Subcutaneous adipose tissue (tissue), 4 donors: ENCODE data around the gene NAP1L4. TPM values are rescaled to one million over a fixed set of nuclear protein-coding genes. Genes with fewer than 3 reads are reported as not detected.

ENCODE experiments used
- total RNA-seq, 4 donors: library from RNA; depleted of rRNA; stranded (reverse); fragments of >200 nt; gene quantifications; one replicate each; pipeline ENCODE4 v1.1.0, GENCODE V29; 2016
- TF ChIP-seq, protein P1 (sequence below): fragments of 450-650 bp; IDR thresholded peaks from one replicate; pipeline ENCODE4 v1.5.1; 2016; ENCODE audit warnings: low read depth, mild to moderate bottlenecking, control low read depth, antibody characterized with exemption, moderate library complexity

NAP1L4 gene
- total RNA-seq, 4 donors from 2014 or later: 92.3 to 108 (median 94.9) TPM

DNA sequence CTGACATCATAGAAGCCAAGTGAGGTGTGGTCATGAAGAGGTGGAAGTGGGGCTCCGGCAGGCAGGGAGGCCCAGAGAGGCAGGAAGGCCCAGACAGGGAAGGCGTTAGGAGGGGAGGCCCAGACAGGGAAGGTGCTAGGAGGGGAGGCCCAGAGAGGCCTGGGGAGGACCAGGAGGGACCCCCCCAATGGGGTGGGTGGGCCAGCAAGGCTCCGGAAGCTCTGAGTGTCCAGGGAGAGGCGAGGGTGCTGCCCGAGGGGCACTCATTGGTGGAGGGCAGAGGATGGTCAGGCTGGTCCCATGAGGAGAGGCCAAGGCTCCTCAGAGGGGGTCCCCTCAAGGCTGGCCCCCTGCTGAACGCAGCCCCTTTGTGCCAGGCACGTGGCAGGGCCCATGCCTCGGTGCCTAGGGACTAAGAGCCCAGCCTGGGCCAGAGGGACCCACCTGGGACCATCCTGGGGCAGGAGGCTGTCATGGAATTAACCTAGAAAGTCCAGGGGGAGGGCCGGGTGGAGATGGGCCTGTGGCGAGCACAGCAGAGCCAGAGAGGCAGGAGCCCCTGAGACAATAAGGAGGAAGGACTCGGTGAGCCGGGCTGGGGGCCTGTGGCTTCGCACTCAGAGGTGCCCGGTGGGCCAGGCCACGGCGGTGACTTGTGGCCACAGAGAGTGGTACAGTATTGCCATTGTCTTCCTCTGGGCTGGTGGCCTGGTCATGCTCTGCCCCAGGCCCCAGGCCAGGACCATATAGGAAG, 75.1 kb downstream of the NAP1L4 start:
- TF ChIP-seq, protein P1, sequence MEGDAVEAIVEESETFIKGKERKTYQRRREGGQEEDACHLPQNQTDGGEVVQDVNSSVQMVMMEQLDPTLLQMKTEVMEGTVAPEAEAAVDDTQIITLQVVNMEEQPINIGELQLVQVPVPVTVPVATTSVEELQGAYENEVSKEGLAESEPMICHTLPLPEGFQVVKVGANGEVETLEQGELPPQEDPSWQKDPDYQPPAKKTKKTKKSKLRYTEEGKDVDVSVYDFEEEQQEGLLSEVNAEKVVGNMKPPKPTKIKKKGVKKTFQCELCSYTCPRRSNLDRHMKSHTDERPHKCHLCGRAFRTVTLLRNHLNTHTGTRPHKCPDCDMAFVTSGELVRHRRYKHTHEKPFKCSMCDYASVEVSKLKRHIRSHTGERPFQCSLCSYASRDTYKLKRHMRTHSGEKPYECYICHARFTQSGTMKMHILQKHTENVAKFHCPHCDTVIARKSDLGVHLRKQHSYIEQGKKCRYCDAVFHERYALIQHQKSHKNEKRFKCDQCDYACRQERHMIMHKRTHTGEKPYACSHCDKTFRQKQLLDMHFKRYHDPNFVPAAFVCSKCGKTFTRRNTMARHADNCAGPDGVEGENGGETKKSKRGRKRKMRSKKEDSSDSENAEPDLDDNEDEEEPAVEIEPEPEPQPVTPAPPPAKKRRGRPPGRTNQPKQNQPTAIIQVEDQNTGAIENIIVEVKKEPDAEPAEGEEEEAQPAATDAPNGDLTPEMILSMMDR: no peak

DNA sequence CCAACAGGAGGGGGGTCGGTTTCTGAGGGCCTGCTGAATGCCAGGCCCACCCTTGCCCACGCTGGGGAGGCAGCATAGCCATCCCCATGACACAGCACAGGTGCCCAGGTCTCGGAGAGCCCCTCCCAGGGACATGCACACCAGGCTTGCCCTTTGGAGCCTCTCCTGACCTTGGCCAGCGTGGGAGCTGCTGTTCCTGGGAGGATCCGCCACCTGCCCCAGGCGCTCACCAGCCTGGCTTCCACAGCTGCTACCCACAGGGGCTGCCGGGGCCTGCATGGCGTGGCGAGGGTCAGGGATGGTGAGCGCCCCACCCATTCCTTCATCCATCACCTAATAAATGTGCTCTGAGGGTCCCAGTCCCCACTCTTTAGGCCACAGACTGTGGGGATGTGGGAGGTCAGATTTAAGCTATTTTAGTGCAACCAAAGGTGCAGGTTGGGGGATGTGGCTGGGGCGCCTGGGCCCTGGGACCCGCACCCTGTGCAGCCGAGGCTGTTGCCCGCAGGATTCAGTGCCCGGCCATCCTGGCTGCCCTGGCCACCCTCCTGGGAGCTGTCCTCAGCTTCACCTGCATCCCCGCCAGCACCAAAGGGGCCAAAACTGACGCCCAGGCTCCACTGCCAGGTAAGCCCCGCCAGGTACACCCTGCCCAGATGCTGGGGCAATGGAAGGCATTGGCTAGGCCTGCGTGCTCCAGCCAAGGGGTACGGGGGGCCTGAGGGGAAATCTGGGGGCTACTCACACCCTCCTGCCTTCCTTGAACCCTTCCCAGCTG, 75.8 kb downstream of the NAP1L4 start:
- TF ChIP-seq, protein P1: no peak

DNA sequence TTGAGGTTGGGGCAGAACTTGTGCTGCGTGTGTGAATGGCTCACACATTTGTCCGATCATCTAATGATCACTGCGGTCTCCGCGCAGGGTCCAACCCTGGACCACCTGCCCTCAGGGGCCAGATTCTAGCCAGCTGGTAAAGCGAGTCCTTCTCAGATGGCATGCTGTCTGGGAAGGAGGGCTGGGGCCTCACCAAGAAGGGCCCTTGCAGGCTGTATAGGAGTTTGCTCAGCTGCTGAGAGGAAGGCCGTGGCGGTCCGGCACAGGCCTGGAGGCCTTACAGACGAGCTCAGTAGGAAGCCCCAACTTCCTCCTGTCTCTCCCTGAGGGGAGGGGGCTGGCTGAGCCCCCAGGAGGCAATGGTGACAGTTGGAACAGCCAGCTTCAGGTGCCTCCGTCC, 76.7 kb downstream of the NAP1L4 start:
- TF ChIP-seq, protein P1: no peak

DNA sequence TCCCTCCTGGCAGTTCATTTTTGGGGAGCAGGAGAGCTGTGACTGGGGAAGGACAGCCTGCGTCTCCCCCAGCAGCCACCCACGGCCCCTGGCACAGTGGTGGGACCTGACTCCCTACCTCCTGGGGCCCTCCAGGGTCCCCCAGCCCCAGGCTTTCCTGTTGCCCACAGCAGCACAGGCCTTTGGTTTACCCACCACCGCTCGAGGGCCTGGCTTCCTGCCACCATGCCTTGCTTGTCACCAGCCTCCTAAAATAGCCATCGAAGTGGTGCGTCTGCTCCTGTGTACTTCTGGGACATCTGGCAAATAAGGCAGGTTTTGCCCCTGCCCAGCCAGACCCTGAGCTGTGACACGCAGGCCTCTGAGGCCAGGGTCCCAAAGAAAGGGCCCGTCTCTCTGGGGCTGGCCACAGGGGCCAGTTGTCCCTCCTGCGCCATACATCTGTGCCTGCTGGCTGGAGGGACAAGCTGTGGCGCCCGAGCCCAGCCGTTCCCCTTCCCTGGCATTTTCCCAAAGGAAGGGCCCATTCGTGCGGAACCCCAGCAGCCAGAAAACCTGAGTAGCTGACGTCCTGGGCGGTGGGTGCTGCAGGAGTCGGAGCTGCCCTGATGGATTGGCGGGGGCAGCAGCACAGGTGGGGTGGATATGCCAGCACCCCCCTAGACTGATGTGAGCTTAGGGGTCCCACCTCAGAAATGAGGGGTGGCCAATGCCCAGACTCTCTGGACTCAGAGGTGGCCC, 77.5 kb downstream of the NAP1L4 start:
- TF ChIP-seq, protein P1: no peak

DNA sequence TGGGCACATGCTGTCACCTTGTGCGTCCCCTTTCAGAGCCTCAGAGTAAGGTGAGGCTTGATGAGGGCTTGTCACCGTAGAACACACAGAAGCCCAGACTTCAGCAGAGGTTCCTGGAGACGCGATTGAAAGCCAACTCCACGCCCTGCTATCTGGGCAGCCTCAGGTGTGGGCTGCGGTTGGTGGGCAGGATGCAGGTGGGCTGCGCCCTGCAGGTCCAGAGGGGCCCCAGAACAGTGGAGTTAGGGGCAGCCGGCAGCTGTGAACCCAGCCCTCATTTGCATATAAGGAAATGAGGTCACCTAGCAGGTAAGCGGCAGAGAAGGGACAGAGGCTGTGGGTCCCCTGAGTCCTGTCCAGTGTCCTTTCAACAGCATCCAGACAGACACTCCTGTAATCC, 78.4 kb downstream of the NAP1L4 start:
- TF ChIP-seq, protein P1: no peak

DNA sequence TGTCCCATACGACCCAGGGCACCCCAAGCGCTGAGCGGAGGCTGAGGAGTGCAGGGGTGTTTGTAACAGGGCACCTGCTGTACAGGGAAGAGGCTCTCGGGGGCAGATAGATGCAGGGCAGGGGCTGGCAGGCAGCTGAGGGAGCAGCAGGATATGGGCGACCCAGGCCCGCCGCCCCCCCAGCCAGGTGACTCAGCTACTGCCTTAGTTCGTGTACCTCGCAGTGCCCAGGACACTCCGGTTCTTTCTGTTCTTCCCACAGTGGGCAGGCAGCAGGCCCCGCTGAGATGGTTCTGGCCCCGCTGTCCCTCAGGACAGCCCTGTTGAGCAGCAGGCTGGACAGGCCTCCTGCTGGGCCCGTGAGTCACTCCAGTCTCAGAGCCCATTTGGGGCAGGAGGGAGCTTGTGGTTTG, 79.1 kb downstream of the NAP1L4 start:
- TF ChIP-seq, protein P1: no peak

DNA sequence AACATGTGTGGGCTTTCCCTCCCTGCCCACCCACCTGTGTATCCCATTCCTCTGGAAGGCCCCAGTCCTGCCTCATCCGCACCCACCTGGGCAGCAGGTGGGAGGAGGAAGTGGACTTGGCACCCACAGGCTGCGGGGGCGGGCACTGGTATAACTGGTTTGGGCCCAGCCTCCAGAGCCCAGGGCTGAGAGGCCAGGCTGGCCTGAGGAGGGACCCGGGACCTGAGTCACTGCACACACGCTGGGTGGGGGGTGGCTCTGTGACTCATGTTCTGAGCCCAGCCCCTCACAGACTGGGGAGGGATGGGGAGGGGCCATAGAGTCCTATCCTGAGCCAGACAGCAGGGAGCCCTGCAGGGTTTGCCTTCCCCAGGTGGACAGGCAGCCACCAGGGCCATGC, 79.6 kb downstream of the NAP1L4 start:
- TF ChIP-seq, protein P1: no peak
